ENCODE measurements around the gene NFATC1.

- TF ChIP-seq CTCF (IDR thresholded peaks at IDR 0.05) (no peak), POLR2A (IDR thresholded peaks at IDR 0.05) (no peak), POLR2AphosphoS5 (IDR thresholded peaks at IDR 0.05) (no peak)
Measured at GRCh38 chr18:79411614-79412526, 16.1 kb downstream of the NFATC1 start.

Data from suprapubic skin (tissue), 4 donors.